RPMI8226 (cell line): ENCODE data around the gene NCAN.
"Not testable (repeated sequence)": the region's sequence is repeated elsewhere in the genome, so short reads cannot be mapped to it uniquely, and the experiment has no call there.

Experiments used
- DNase-seq: peaks from one replicate; pipeline ENCODE4 v3.0.0-alpha.2; 2015

Gene NCAN

DNA sequence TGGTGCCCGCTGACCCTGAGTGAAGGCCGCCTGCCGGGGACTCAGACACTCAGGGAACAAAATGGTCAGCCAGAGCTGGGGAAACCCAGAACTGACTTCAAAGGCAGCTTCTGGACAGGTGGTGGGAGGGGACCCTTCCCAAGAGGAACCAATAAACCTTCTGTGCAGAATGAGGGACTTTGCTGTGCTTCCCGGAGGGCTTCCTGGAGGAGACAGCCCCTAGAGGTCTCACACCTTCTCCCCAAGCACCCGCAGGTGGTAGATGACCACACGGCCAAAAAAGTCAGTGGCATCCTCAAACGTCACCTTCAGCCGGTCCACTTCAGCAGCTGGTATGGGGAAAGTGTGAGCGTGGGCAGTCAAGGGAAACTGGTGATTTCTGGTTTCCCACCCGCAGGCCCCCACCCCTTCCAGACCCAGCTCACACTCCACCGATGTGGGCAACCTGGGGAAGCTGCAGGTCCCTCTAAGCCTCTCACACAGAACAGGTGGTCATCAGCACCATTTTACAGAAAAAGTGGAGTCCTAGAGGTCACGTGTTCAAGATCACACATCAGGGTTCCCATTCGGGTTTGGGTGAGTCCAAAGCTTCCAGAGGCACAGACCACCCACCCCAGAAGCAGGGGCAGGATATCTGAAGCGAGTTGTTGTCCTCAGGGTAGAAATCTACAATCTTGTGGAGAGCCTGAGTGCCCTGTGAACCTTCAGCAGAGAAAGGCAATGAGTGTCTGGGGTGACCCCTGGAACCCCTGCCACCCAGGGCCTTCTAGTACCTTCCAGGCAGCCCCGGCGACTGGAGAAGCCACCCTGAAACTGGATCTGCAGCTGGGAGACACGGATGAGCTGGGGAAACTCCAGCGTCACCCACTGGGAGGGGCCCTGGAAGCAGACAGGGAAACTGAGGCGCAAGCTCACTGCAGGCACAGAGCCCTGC, 9.8 kb upstream of the NCAN start:
- DNase-seq = no peak

DNA sequence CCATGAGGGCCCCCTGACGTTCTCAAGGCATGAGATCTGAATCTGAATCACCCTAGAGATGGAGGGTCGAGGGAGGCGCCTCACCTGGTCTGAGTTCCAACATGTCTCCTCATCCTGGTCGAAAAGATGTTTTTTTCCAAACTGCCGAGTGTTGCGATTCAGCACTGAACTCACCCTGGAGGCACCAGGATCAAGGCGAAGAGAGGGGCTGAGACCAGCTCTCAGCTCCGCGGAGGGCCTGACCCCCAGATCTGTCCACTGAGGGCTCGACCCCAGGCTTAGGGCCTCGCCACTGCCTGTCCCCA, 9.1 kb upstream of the NCAN start:
- DNase-seq = no peak

DNA sequence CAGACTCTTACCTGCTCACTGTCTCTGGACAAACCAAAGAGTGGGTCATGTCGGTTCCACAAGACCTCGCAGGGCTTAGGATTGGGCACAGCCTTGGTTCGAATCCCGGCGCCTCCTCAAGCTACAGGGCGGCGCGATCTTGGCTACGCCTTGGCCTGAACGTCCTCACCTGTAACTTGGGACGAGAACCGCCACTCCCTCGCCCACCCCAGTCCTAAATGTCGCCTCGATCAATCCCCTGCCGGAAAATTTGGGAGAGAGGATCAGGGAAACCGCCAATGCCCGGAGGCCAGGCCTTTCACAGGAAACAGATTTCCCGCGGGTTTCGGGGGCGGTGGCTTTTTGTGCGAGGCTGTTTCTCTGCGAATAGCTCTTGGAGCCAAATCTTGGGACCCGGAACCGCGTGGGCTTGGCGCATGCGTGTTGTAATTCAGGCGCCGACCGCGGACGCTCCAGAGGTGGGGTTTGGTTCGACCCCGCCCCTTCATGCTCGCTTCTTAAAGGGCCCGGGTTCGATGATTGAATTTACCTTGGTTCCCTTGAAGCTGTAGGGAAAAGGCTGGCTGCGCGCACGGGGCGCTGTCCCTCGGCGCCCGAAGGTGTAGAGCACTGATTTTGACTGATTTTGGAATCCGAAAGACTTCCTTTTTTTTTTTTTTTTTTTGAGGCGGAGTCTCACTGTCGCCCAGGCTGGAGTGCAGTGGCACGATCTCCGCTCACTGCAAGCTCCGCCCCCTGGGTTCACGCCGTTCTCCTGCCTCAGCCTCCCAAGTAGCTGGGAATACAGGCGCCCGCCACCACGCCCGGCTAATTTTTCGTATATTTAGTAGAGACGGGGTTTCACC, 8.5 kb upstream of the NCAN start, which contains the start of gene NR2C2AP:
TSS of gene NR2C2AP (minus strand) at position 403 of the 845 bp plus-strand sequence. CDS start at position 49, 354 bp downstream.
- peak; percentile 96 for DNase-seq

DNA sequence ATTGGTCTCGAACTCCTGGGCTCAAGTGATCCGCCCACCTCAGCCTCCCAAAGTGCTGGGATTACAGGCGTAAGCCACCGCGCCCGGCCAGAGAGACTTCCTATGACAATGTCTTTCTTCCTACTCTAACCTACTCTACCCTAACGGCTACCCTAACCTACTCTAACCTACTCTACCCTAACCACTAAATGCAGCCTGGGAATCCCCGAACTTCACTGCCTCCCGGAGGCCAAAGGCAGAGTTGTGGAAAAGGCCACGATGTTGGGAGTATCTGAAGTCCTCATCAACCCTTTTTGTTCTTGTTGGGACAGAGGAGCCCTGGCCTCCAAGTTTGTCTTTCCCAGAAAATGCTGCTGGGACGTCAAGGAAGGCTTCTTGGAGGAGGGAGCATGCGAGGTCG, 7.6 kb upstream of the NCAN start:
- DNase-seq = no peak

DNA sequence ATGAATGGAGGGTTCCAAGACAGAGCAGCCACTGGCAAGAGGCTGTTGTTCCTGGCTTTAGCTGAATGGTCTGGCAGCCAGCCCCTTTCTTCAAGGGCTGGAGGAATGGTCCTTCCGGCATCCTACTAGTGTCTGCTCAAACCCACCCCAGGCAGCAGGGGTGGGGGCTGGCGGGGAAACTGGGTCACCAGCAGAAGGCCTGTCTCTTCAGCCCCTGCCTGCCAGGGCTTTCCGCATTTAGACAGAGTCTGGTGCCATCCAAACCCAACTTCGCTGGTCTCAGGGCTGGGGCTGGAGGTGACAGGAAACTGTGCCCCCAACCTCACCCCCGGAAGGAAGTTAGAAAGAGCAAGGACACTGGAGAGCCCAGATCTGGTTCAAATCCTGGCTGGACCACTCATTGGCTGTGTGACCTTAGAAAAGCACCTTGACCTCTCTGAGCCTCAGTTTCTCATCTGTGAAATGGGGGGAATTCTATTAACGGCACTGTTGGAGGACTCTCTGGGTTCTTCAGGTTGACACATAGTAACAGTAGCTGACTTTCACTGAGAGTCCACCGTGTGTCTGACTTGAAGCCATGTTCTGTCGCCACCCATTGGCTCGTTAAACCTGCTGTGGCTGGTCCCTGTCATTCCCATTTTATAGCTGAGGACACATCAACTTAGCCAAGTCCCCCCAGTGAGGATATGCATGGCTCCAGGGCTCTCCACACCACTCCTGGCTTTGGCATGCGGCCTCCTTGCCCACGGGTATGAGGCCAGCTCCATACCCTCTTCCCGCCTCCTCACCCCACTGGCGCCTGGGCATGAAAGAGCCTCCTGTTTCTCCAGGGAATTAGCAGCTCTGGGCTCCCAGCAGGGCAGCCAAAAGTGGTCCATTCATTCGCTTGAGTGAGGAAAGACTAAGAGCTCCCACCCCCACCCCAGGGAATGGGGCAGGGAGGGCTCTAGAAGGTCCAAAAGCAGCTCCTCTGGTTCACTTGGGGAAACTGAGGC, 6.0 kb upstream of the NCAN start:
- no peak for DNase-seq

DNA sequence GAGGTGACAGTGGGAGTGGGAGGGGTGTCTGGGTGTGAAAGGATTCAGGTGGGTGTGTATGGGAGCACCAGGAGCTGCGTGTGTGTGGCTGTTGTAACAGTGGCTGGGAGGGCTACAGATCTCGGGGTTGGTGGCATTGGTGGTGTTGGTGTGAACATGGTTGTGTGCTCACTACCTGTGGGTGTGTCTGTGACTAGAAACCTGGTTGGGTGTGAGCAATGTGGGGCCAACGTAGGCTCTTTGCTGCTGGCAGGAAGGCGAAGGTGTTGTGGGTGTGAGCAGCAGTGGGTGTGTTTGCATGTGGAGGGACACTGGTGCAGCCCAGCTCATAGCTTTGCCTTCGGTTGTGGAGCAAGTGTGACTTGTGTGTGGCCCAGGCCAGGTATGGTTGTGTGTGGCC, 4.8 kb upstream of the NCAN start:
- DNase-seq = no peak

DNA sequence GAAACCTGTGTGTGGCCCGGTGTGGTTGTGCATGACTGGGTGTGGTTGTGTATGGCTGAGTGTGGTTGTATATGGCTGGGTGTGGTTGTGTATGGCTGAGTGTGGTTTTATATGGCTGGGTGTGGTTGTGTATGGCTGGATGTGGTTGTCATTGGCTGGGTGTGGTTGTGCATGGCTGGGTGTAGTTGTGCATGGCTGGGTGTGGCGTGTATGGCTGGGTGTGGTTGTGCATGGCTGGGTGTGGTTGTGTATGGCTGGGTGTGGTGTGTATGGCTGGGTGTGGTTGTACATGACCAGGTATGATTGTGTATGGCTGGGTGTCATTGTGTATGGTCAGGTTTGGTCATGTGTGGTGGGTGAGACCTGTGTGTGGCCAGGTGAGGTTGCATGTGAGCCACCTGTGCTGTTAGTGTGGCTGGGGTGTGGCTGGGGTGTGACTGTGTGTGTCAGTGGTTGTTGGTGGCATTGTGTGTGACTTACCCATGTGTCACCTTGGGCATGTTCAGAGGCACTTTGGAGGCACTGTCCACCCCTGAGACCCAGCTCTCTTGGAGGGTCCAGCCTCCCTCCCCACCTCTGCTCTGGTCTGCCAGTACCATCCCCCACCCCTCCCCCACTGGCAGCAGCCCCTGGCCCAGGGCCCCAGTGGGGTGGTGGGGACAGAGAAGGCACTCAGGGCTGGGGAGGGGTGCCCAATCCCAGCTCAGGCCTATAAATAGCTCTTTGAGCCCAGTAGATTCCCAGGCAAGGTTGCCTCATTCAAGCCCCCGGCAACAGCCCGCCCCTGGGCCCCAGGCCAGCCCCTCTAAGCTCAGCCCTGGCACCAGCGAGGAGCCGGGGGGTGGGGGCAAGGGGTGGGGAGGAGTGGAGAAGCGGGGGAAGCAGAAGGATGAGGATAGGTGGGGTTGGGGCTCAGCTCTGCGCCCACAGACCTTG, 3.9 kb upstream of the NCAN start:
- DNase-seq = no peak

DNA sequence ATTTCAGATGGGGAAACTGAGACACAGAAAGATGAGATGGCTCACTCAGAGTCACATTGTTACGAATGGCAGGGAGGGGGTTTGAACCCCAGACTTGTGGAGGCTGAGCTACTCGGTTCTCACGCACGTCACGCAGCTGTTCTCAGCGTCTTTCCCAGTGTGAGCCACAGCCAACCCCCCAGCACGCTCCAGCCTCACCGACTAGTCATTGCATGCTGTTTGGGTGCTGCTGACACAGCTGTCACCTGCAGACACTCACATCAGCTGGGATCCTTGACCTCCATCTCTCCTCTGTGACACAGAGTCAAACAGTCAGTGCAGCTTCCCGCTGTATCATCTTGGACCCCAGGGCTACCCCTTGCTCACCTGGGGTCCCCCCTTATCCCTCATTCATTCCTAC, 2.4 kb upstream of the NCAN start:
- DNase-seq = peak; percentile 78

DNA sequence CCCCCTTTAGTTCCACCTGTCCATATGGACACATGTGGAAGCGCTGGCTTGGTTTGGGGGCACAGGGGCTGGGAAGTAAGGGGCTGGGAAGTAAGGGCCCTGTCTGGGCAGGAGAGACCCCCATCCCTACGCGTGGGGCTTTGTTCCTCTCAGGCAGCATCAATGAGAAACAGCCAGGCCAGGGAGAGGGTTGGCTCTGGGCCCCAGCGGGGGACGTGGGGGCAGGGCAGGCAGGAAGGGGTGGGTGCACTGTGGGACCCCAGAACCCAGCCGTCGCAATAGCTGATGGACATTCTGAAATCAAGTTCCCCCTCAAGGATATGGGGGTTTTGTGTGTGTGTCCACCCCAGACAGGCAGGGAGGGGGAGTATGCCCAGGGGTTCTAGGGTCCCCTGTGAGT, 1.2 kb downstream of the NCAN start:
- no peak for DNase-seq

DNA sequence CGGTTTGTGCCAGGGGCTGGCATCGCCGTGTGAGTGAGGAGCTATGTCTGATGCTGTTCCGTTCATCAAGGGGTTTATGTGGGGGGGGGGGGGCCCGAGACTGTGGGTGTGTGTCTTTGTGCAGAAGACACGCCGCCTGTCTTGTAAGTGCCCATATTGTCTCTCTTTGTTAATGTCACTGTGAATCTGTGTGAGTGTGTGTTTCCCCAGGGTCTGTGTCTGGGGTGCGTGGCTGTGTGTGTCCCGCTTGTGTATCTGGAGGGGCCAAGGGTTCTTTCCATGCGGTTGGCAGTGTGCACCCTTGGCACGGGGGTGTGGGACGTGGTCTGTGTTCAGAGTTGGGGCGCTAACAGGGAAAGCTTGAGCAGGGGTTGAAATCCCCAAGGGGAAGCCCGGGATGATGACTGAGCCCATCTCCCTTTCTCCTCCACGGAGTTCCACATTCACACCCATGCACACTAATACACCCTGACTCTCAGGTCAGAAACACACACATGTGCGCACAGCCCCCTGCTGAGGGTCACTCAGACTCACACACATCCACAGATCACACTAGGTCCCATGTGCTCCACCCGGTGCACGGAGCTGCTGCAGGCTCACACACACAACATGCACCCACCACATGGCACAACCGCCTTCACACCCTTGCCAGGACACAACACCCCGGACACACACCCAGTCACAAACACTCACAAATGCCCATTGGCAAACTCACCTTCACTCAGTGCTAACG, 1.8 kb downstream of the NCAN start:
- DNase-seq = no peak

DNA sequence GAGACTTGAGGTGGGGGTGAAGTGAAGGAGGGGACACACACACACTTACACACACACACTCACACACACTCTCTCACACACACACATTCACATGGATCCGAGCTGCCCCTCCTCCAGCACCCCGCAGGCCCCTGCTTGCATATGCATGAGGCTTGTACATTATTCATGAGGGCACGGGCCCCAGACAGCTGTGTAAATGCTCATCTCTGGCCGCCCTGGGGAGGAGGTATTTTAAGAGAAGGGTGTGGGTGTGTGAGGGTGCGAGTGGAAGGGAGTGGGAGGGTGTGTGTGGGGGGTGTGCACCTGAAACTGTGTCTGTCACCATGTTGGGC, 2.4 kb downstream of the NCAN start:
- no peak for DNase-seq

DNA sequence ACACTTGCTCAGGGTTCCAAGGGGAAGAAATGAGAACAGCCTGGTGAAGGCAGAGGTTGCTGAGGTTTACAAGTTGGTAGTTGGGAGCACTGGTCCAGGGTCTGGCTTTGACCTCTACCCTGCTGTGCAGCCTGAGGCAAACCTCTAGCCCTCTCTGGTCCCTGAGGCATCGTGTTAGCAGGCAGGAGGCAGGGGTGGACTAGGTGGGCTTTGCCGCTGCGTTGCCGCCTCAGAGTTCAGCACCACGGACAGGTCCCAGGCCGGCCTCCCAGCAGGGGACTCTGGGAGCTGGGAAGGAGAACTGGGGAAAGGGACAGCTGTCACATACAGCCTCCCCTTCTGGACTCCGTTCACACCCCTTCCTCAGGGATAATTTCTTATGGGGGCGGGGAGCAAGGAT, 3.1 kb downstream of the NCAN start:
- peak; percentile 63 for DNase-seq

DNA sequence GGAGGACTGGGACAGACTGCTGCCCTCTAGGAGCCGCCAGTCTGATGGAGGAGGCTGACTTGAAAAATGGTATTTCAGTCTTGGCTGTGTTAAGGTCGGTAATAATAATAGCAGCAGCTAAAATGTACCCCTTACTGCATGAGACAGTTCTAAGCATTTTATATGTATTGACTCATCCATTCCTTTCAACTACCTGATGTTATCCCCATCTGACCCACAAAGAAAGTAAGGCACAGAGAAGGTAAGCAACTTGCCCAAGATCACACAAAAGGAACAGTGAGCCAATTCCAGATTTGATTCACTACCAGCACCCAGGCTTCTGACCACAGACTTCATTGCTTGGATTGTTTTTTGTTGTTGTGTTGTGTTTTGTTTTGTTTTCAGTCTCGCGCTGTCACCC, 4.0 kb downstream of the NCAN start:
- no peak for DNase-seq

DNA sequence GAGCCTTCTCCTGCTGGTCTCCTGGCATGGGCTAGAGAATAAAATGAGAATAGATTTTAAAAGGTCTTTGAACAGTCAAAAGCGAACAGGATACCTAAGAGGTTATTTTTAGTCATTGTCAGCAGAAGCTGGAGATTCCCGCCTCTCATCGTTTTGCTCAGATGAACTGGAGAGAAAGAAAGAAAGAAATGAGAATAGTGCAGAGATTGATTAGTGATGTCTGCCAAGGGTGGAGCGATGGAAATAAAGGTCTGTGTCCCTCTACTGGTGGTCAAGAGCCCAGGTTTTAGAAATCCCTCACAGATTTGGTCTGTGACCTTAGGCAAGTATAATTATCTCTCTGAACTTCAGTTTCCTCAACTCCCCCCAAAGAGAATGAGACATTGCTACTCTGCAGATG, 5.3 kb downstream of the NCAN start:
- DNase-seq = peak; percentile 80

DNA sequence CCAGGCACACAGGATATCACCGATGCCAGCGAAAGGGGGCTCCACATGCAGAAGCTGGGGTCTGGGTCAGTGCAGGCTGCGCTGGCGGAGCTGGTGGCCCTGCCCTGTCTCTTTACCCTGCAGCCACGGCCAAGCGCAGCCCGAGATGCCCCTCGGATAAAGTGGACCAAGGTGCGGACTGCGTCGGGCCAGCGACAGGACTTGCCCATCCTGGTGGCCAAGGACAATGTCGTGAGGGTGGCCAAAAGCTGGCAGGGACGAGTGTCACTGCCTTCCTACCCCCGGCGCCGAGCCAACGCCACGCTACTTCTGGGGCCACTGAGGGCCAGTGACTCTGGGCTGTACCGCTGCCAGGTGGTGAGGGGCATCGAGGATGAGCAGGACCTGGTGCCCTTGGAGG, 7.2 kb downstream of the NCAN start:
- no peak for DNase-seq

DNA sequence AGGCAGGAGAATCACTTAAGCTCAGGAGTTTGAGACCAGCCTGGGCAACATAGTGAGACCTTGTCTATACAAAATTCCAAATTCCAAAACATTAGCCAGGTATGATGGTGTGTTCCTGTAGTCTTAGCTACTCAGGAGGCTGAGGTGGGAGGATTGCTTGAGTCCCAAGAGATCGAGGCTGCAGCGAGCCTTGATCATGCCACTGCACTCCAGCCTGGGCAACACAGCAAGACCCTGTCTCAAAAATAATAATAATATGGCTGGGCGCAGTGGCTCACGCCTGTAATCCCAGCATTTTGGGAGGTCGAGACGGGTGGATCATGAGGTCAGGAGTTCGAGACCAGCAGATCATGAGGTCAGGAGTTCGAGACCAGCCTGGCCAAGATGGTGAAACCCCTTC, 9.2 kb downstream of the NCAN start:
- DNase-seq = not testable (repeated sequence)

DNA sequence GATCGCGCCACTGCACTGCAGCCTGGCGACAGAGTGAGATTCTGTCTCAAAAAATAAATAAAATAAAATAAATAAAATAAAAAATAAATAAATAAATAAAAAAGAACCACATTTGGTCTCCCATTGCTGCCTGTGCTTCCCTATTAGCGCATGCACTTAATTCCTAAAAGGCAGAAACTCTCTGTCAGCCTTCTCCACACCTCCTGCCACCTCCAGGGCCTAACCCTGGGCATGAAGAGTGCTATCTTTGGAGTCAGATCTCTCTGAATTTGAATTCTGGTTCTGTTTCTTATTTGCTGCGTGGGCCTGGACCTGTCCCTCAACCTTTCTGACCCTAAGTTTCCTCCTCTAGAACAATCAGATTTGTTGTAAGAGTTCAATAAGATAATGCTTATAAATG, 11.3 kb downstream of the NCAN start:
- no peak for DNase-seq

DNA sequence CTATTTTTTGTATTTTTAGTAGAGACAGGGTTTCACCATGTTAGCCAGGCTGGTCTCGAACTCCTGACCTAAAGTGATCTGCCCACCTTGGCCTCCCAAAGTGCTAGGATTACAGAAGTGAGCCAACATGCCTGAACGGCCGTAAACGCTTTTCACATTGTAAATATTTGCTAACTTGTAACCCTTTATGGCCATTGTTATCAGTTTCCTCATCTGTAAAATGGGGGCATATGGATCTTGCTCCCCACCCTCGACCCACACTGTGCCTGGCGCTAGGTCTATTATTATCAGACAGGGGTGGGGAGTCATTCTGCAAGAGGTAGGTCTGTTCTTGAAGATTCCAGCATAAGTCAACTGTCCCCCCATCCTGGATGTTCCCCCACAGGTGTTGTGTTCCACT, 11.9 kb downstream of the NCAN start:
- DNase-seq = no peak

DNA sequence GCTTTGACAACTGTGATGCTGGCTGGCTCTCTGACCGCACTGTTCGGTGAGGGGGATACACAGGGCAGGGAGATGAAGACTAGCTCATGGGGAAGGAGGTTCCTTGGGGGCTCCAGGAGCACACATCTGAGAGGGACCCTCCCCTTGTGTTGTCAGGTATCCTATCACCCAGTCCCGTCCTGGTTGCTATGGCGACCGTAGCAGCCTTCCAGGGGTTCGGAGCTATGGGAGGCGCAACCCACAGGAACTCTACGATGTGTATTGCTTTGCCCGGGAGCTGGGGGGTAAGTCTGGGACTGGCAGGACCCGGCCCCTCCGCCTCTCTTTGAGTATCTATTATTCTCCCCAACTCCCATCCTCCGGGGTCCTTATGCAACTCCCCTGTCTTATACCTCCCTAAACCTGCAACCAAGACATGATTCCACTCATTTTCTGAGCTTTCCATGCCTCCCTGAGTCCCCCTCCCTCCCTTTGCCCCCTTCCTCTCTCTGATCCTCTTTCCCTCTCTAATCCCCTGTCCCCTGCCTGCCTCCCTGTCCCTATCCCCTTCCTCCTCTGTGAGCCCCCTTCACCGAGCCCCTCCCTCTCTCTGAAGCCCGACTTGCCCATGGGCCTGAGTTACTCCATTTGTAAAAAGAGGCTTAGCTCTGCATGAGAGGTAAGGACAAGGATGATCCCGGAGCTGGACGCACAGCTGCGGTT, 12.5 kb downstream of the NCAN start:
- no peak for DNase-seq

DNA sequence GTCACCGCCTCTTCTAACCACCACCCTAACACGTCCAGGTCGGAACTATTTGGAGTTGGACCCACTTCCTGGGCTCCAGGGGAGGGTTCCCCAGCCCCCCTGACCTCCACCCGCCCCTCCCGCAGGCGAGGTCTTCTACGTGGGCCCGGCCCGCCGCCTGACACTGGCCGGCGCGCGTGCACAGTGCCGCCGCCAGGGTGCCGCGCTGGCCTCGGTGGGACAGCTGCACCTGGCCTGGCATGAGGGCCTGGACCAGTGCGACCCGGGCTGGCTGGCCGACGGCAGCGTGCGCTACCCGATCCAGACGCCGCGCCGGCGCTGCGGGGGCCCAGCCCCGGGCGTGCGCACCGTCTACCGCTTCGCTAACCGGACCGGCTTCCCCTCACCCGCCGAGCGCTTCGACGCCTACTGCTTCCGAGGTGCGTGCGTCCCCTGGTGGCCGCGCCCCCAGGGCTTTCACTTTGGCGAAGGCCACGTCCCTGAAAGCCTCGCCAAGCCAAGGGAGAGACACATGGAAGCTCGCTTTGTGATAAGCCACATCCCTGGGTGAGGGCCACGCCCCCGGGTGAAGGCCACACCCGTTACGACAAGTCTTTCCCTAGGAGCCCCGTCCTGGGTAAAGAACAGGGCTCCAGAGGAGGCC, 13.2 kb downstream of the NCAN start:
- peak; percentile 89 for DNase-seq
